Heart left ventricle (tissue), 16 donors: Measurements from ENCODE around the gene PAK4. TPM values are rescaled to one million over a fixed set of nuclear protein-coding genes. Genes with fewer than 3 reads are reported as not detected.

Experiments
- ATAC-seq, 4 donors: fragments of 200-7000 bp; cut with Tn5 transposase; one replicate each; pipeline ENCODE4 v1.9.1; 2020 to 2022; ENCODE audit warnings: moderate library complexity in 4 of 4, mild to moderate bottlenecking in 3 of 4, moderate number of reproducible peaks in 1 of 4
- DNase-seq, 5 donors: peaks; one replicate each; pipeline ENCODE4 v3.0.0-alpha.2; 2020
- H3K27ac ChIP-seq, 12 donors: fragments of 200-600 bp; sonication (generic) in 4 of 12; one replicate each; pipeline versions ENCODE4 v1.5.0 to v1.8.0; 2016 to 2022; ENCODE audit warnings: mild to moderate bottlenecking in 2 of 12
- H3K27me3 ChIP-seq, 9 donors: fragments of 200-600 bp; sonication (generic) in 2 of 9; one replicate each; pipeline versions ENCODE4 v1.5.1 to v1.8.0; 2016 to 2022; ENCODE audit warnings: mild to moderate bottlenecking in 3 of 9
- H3K36me3 ChIP-seq, 9 donors: fragments of 200-600 bp; sonication (generic) in 2 of 9; one replicate each; pipeline versions ENCODE4 v1.5.0 to v1.8.0; 2018 to 2022; ENCODE audit warnings: mild to moderate bottlenecking in 2 of 9
- H3K4me1 ChIP-seq, 12 donors: fragments of 200-600 bp; sonication (generic) in 4 of 12; one replicate each; pipeline versions ENCODE4 v1.5.0 to v1.8.0; 2016 to 2022; ENCODE audit warnings: mild to moderate bottlenecking in 3 of 12
- H3K4me3 ChIP-seq, 12 donors: fragments of 200-600 bp; sonication (generic) in 4 of 12; one replicate each; pipeline versions ENCODE4 v1.5.0 to v1.8.0; 2017 to 2022; ENCODE audit warnings: mild to moderate bottlenecking in 9 of 12, moderate library complexity in 4 of 12
- H3K9me3 ChIP-seq, 12 donors: fragments of 200-600 bp; sonication (generic) in 4 of 12; one replicate each; pipeline versions ENCODE4 v1.5.0 to v1.8.0; 2016 to 2022; ENCODE audit warnings: mild to moderate bottlenecking in 1 of 12
- POLR2A ChIP-seq, 2 donors: fragments of 450-650 bp; IDR thresholded peaks; one replicate each; pipeline ENCODE4 v1.6.1; 2017; ENCODE audit warnings: antibody characterized with exemption in 2 of 2, mild to moderate bottlenecking in 2 of 2, moderate library complexity in 2 of 2
- WGBS, 4 donors: extraction: QIAGEN DNeasy Blood & Tissue Kit in 2 of 4; methylation state at CpG; one replicate each; pipeline versions ENCODE4 v1.1.5 to v1.1.7; 2013 to 2018; 5-methylcytosine and 5-hydroxymethylcytosine counted together
- intact Hi-C, 10 donors: fragments of 100-400 bp; cut with DNase I; formaldehyde crosslinking; loops; one replicate each; pipeline versions ENCODE4 v1.11.1 to v1.14.2; 2022
- polyA plus RNA-seq, 2 donors: library from polyadenylated mRNA; stranded (reverse); fragments of 200-250 nt; gene quantifications; one replicate each; pipeline ENCODE4 v1.2.3, GENCODE V29; 2013
- total RNA-seq, 9 donors: library from RNA; depleted of rRNA in 2 of 9; stranded (reverse); fragments of >200 nt in 2 of 9; fragmentation: NEBNext Ultra II Directional in 3 of 9; extraction: Animal tissue kit (Norgen Biotek cat#: 25700) in 3 of 9; gene quantifications; one replicate each; pipeline versions ENCODE4 v1.1.0 to v1.2.4, GENCODE V29; 2016 to 2023
- TF ChIP-seq, protein P1 (sequence below), 12 donors: fragments of 200-600 bp; sonication (generic) in 4 of 12; IDR thresholded peaks; one replicate each; pipeline versions ENCODE4 v1.5.0 to v1.8.0; 2018 to 2022; ENCODE audit warnings: antibody characterized with exemption in 12 of 12, mild to moderate bottlenecking in 5 of 12
- donor health status: ischemic (EF 13 %, LVEDD 7.1; RV severe dilation, severe dysfunction).
- donor health status: healthy with polysubstance abuse.
- donor health status: DM: no; HTN: yes; CAD: no.
- donor health status: DM: no; HTN: no; CAD: no.
- donor health status: ischemic (EF 25% LVEDD 6.9; RV normal size, moderate dysfunction).
- donor health status: ischemic (EF 25% LVEDD 5.7; RV mildly dilated, moderate dysfunction).
- donor health status: healthy.
- donor health status: DM: yes; HTN: yes; CAD: no.
- donor health status: ischemic (EF 35%, LVEDD 5.7; RV mildly dilated, moderate dysfunction).
- donor health status: nonischemic (EF 11% LVEDD 7.7; RV severe dilation, severe dysfunction).
- donor health status: DM: yes; HTN: yes; CAD: no.
- donor health status: PGD.
- donor health status: ischemic (EF 29% LVEDD 5.4; RV normal size, mild dysfunction).
- donor health status: nonischemic (EF 23%, LVEDD 6.1; RV moderate dilation, normal function).

The PAK4 gene
- total and polyA plus RNA-seq, 11 donors: 9.5 to 25.8 (median 16.2) TPM

- TF ChIP-seq, protein P1, sequence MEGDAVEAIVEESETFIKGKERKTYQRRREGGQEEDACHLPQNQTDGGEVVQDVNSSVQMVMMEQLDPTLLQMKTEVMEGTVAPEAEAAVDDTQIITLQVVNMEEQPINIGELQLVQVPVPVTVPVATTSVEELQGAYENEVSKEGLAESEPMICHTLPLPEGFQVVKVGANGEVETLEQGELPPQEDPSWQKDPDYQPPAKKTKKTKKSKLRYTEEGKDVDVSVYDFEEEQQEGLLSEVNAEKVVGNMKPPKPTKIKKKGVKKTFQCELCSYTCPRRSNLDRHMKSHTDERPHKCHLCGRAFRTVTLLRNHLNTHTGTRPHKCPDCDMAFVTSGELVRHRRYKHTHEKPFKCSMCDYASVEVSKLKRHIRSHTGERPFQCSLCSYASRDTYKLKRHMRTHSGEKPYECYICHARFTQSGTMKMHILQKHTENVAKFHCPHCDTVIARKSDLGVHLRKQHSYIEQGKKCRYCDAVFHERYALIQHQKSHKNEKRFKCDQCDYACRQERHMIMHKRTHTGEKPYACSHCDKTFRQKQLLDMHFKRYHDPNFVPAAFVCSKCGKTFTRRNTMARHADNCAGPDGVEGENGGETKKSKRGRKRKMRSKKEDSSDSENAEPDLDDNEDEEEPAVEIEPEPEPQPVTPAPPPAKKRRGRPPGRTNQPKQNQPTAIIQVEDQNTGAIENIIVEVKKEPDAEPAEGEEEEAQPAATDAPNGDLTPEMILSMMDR (IDR thresholded peaks at IDR 0.05): no peak
- no peak for TF ChIP-seq POLR2A (IDR thresholded peaks at IDR 0.05)
- intact Hi-C loops: no loop called here
- Histone ChIP-seq H3K4me3 (no peak overlapping the region), H3K36me3 (no peaks in the 10 kb centered on the region), H3K27ac (no peak overlapping the region), H3K9me3 (no peaks in the 10 kb centered on the region), H3K27me3 (peaks cover 10 to 67% (median 31%) of the 10 kb centered on the region in 9 donors), H3K4me1 (no peaks in the 10 kb centered on the region)
- WGBS, 4 donors: 66 to 79% (median 73%) methylated on average over 2 of the region's 2 CpGs
- DNase-seq: no peak
- no peak for ATAC-seq
These were observed 27.9 kb upstream of the PAK4 start for GRCh38 chr19:39097721-39098120.

DNA sequence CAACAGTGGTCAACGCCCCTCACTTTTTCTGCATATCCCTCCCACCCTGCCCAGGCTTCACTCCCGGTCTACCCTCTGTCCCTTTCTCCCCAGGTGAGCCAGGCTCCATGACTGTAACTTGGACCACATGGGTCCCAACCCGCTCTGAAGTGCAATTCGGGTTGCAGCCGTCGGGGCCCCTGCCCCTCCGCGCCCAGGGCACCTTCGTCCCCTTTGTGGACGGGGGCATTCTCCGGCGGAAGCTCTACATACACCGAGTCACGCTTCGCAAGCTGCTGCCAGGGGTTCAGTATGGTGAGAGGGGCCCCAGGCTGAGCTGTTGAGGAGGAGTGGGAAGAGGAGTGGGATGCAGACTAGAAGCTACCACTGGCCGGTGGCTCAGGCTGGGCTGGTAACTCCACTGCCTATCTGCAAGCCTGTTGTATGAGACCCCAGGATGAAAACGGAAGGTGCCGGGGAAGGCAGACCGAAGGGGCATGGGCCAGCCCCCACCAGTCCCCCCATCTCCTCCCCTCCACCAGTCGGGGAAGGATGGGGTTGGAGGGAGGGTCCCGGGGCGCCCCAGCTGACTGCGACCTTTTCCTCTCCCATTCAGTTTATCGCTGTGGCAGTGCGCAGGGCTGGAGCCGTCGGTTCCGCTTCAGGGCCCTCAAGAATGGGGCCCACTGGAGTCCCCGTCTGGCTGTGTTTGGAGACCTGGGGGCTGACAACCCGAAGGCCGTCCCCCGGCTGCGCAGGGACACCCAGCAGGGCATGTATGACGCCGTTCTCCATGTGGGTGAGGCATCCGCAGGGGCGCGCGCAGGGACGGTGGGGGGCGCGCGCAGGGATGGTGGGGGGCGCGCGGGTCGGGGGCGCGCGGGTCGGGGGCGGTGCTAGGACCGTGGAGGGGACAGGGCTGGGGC, 27.0 kb upstream of the PAK4 start:
- WGBS, 4 donors: 11 to 28% (median 13%) methylated on average over 17 to 53 of the region's 53 CpGs
- ATAC-seq: no peak
- peaks cover 8 to 58% (median 29%) of the 10 kb centered on the region in 9 donors for H3K27me3 ChIP-seq

GRCh38 chr19:39099341-39099740, 26.2 kb upstream of the PAK4 start:
- Histone ChIP-seq H3K27ac (no peak overlapping the region), H3K4me1 (no peaks in the 10 kb centered on the region), H3K27me3 (peaks cover 8 to 51% (median 31%) of the 10 kb centered on the region in 9 donors), H3K36me3 (no peaks in the 10 kb centered on the region), H3K9me3 (no peaks in the 10 kb centered on the region), H3K4me3 (no peak overlapping the region)
- ATAC-seq: no peak
- DNase-seq: no peak
- TF ChIP-seq, protein P1 (IDR thresholded peaks at IDR 0.05): no peak
- 32 to 46% (median 44%) methylated on average over 9 of the region's 9 CpGs for WGBS, 4 donors
- intact Hi-C loops: no loop called here

More for the DNA sequence above, 27.0 kb upstream of the PAK4 start:
- no peak for DNase-seq
- no peak for TF ChIP-seq POLR2A (IDR thresholded peaks at IDR 0.05)
- TF ChIP-seq, protein P1 (IDR thresholded peaks at IDR 0.05): no peak
- no peaks in the 10 kb centered on the region for H3K4me1 ChIP-seq
- H3K9me3 ChIP-seq: no peaks in the 10 kb centered on the region
- H3K27ac ChIP-seq: no peak overlapping the region
- H3K36me3 ChIP-seq: no peaks in the 10 kb centered on the region
- intact Hi-C loops: no loop called here
- no peak overlapping the region for H3K4me3 ChIP-seq

DNA sequence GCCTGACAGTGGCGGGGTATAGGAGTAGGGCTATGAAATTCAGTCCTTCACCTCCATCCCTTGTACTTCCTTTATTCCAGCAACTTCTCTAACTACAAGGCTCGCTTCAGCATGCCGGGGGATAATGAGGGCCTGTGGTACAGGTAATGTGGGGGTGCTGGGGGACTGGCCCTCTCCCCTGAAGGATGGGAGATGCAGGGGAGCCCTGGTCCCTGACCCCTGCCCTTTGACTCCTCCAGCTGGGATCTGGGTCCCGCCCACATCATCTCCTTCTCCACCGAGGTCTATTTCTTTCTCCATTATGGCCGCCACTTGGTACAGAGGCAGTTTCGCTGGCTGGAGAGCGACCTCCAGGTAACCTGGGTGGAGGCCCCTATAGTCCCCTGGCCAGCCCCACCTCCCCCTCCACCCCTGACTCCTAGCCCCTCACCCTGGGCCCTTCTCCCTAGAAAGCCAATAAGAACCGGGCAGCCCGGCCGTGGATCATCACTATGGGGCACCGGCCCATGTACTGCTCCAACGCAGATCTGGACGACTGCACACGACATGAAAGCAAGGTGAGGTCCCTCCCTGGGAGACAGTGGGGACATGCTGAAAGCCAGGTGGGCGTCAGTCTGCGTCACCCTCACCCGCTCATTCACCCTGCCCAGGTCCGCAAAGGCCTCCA, 25.0 kb upstream of the PAK4 start:
- H3K4me1 ChIP-seq: no peaks in the 10 kb centered on the region
- intact Hi-C loops: no loop called here
- no peaks in the 10 kb centered on the region for H3K9me3 ChIP-seq
- H3K36me3 ChIP-seq: no peaks in the 10 kb centered on the region
- TF ChIP-seq, protein P1 (IDR thresholded peaks at IDR 0.05): no peak
- TF ChIP-seq POLR2A (IDR thresholded peaks at IDR 0.05): no peak
- no peak overlapping the region for H3K27ac ChIP-seq
- ATAC-seq (no peak), DNase-seq (no peak)
- H3K4me3 ChIP-seq: no peak overlapping the region
- 85 to 87% (median 87%) methylated on average over 16 to 19 of the region's 19 CpGs for WGBS, 4 donors
- H3K27me3 ChIP-seq: peaks cover 8 to 45% (median 32%) of the 10 kb centered on the region in 9 donors
